Liver (tissue), 3 donors: Measurements from ENCODE around the gene DDX56.

Experiments
- ATF3 ChIP-seq: IDR thresholded peaks from 2 replicates; pipeline ENCODE4 v1.6.1; 2016; ENCODE audit warnings: antibody characterized with exemption
- CTCF ChIP-seq: fragments of 150-350 bp; IDR thresholded peaks from 2 replicates; pipeline ENCODE4 v1.5.1; 2017; ENCODE audit warnings: improper control_type of control experiment, low read depth, low read length; ENCODE audit not compliant: missing input control
- FOXA1 ChIP-seq: IDR thresholded peaks from 2 replicates; pipeline ENCODE4 v1.6.1; 2016; ENCODE audit warnings: antibody characterized with exemption
- GABPA ChIP-seq, 2 donors: IDR thresholded peaks in 1 of 2; conservative IDR thresholded peaks in 1 of 2; 2 replicates each; pipeline ENCODE4 v1.6.1; 2016; ENCODE audit warnings: antibody characterized with exemption in 2 of 2, mild to moderate bottlenecking in 1 of 2, moderate library complexity in 1 of 2
- JUND ChIP-seq, 2 donors: IDR thresholded peaks; 2 replicates each; pipeline ENCODE4 v1.6.1; 2016; ENCODE audit warnings: antibody characterized with exemption in 2 of 2
- RAD21 ChIP-seq, 2 donors: IDR thresholded peaks; 2 replicates each; pipeline ENCODE4 v1.6.1; 2016; ENCODE audit warnings: antibody characterized with exemption in 2 of 2, mild to moderate bottlenecking in 2 of 2
- REST ChIP-seq: IDR thresholded peaks from 2 replicates; pipeline ENCODE4 v1.6.1; 2016; ENCODE audit warnings: antibody characterized with exemption, mild to moderate bottlenecking
- SP1 ChIP-seq: IDR thresholded peaks from 2 replicates; pipeline ENCODE4 v1.6.1; 2018; ENCODE audit warnings: antibody characterized with exemption, mild to moderate bottlenecking
- TAF1 ChIP-seq: conservative IDR thresholded peaks from 2 replicates; pipeline ENCODE4 v1.6.1; 2016; ENCODE audit warnings: antibody characterized with exemption, mild to moderate bottlenecking
- YY1 ChIP-seq: IDR thresholded peaks from 2 replicates; pipeline ENCODE4 v1.6.1; 2016; ENCODE audit warnings: antibody characterized with exemption, mild to moderate bottlenecking
- ZBTB33 ChIP-seq: IDR thresholded peaks from 2 replicates; pipeline ENCODE4 v1.6.1; 2016; ENCODE audit warnings: antibody characterized with exemption
- donor health status: healthy.
- donor health status: healthy.

- no peak for TF ChIP-seq CTCF
- no peak for TF ChIP-seq GABPA (IDR thresholded peaks at IDR 0.05 in 1 of 2, conservative IDR thresholded peaks at IDR 0.05 in 1 of 2)
- no peak for TF ChIP-seq RAD21 (IDR thresholded peaks at IDR 0.05)
- TF ChIP-seq TAF1, result no peak
- TF ChIP-seq JUND (IDR thresholded peaks at IDR 0.05), result no peak
- TF ChIP-seq FOXA1, result no peak
- no peak for TF ChIP-seq REST
- no peak for TF ChIP-seq ZBTB33
- no peak for TF ChIP-seq ATF3
- TF ChIP-seq SP1, result no peak
- no peak for TF ChIP-seq YY1
Measured at GRCh38 chr7:44538798-44539668, 34.7 kb downstream of the DDX56 start.
